GM20431 (cell line): ENCODE data around the gene WDR90.

Source experiments
- in situ Hi-C: fragments of 300-500 bp; cut with MseI, MboI; formaldehyde crosslinking; loops from one replicate; pipeline ENCODE4 v1.15.0; 2020; ENCODE audit warnings: low sequenced_read_pairs; ENCODE audit not compliant: unreplicated experiment

Gene WDR90

DNA sequence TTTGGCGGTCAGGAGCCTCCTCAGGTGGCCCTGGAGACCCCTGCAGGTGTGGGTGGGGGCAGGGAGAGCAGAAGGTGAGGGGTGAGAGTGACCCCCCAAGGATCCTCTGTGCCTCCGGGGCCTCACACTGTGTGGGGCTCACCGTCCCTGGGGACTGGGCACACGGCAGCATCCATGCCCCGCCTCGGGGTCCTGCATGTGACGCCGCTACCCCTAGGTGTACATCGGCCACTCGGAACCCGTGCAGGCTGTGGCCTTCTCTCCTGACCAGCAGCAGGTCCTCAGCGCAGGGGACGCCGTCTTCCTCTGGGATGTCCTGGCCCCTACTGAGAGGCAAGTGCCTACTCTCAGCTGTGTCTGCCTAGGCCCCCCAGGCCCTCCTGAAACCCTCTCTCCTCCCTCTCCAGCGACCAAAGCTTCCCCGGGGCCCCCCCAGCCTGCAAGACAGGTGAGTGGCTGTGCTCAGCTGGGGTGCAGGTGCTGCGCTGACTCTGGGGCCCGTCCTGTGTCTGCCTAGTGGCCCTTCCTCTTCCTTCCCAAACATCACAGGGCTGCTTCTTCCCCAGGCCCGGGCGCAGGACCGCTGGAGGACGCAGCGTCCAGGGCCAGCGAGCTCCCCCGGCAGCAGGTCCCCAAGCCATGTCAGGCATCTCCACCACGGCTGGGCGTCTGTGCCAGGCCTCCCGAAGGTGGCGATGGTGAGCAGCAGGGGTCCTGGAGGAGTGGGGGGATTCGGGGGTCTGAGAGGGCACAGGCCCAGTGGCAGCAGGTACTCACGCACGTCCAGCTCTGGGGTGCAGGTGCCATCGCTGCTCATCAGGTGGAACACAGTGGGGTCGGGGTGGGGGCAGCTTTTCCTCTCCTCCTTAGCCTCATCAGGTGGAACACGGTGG, 9.8 kb downstream of the WDR90 start:
- in situ Hi-C loops: no loop called here

DNA sequence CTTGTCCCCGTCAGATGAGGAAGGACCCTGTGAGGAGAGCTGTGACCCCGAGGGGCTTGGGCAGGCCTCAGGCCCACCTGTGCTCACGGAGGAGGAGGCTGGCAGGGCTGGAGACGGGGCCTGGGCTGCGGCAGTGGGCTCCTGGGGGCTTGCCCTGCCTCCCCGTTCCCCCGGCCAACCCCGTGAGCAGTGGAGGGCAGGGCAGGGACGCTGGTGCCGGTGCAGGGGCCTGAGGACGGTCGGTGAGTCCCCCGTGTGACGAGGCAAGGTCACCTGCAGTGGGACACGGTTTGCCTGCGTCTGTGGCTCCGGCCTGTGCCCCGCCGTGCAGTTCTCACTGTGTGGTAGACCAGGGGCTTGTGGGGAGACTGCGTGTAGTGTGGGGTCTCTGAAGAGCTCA, 10.5 kb downstream of the WDR90 start:
- in situ Hi-C loops: no loop called here

DNA sequence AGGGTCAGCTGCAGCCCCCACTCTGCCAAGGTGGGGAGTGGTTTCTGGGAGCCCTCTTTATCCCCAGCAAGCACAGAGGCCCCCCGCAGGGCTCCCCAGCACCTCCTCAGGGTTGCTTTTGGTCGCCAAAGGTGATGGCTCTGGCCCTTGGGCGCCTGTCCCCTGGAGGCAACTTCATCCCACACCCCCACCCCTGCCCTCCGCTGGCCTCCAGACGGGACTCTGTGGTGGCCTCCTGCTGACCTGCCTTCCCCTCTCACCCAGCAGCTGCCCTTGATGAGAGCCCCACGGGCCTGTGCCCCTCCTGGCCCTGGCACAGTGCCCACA, 10.9 kb downstream of the WDR90 start:
- in situ Hi-C loops: no loop called here

DNA sequence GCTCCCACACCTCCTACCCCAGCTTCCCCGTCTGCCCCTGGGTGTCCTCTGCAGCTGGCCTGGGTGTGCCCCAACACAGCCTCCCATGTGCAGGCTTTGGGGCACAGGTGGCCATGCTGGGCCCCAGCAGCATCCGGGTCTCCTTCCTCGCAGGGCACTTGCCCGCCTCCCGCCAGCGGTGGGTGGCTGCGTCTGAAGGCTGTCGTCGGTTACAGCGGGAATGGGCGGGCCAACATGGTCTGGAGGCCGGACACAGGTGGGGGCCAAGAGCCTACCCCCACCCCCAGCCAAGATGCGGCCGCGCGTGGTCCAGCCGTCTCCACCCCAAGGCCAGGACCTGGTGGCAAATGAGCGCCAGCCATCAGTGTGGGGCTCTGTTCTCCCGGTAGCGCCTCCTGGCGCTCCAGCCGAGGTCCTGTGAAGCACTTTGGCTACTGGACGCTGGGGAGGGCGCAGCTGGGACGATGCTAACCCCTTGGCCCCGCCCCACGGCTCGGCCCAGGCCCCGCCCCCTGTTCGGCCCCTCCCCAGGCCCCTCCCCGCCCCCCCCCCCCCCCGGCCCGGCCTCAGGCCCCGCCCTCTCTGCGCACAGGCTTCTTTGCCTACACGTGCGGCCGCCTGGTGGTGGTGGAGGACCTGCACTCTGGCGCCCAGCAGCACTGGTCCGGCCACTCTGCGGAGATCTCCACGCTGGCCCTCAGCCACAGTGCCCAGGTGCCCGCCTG, 11.5 kb downstream of the WDR90 start:
- in situ Hi-C loops: no loop called here

DNA sequence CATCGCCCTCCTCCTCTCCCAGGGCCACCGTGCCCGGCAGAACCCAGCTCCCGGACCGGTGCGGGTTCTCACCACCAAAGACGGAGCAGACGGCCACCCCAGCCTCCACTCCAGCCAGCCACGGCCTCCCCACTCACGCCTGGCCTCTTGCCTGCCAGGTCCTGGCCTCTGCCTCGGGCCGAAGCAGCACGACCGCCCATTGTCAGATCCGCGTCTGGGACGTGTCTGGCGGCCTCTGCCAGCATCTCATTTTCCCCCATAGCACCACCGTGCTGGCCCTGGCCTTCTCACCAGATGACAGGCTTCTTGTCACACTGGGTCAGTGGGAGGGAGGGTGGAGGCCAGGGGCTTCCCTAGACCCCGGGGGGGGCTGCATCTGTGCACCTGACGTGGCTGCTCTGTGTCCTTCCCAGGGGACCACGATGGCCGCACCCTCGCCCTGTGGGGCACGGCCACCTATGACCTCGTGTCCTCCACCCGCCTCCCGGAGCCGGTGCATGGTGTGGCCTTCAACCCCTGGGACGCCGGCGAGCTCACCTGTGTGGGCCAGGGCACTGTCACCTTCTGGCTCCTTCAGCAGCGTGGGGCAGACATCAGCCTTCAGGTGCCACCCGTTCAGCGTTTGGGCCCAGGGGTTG, 12.1 kb downstream of the WDR90 start:
- in situ Hi-C loops: no loop called here

DNA sequence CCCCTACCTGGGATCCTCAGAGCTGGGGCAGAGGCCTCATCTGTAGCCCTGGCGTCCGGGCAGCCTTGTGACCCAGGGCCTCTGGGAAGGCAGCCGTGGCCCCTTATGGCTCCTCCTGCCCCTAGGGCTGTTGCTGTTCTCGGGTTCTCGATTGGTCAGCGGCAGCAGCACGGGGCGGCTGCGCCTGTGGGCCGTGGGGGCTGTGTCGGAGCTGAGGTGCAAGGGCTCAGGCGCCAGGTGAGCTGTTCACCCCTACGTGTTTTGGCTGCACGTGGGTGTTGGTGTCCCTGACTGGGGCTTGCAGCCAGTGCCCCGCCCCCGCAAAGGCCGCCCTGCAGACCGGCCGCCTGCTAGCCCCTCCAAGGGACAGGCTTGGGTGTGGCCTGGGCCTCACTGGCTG, 12.9 kb downstream of the WDR90 start:
- in situ Hi-C loops: no loop called here

DNA sequence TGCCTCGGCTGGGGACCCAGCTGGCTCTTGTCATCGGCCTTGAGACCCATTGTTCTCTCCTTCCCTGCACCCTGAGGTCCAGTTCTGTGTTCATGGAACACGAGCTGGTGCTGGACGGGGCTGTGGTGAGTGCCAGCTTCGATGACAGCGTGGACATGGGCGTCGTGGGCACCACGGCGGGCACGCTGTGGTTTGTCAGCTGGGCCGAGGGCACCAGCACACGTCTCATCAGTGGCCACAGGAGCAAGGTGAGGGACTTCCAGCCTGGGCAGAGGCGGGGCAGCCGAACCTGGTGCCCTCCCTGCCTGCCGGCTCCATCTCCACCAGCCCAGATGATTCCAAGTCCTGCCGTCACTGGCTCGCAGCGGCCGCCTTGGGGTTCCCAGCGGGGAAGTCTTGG, 13.4 kb downstream of the WDR90 start:
- in situ Hi-C loops: no loop called here

DNA sequence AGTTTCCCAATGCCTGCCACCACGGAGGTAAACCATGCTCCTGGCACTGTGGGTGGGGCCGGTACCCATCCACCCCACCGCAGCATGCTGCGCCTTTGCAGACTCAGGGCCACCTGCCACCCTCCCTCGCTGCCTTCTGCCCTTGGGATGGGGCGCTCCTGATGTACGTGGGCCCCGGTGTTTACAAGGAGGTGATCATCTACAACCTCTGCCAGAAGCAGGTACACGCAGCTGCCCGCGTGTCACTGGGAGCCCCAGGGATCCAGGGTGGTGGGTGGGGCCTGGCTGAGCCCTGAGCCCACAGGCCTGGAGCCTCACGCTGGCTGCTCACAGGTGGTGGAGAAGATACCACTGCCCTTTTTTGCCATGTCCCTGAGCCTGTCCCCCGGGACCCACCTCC, 17.4 kb downstream of the WDR90 start:
- in situ Hi-C loops: no loop called here

DNA sequence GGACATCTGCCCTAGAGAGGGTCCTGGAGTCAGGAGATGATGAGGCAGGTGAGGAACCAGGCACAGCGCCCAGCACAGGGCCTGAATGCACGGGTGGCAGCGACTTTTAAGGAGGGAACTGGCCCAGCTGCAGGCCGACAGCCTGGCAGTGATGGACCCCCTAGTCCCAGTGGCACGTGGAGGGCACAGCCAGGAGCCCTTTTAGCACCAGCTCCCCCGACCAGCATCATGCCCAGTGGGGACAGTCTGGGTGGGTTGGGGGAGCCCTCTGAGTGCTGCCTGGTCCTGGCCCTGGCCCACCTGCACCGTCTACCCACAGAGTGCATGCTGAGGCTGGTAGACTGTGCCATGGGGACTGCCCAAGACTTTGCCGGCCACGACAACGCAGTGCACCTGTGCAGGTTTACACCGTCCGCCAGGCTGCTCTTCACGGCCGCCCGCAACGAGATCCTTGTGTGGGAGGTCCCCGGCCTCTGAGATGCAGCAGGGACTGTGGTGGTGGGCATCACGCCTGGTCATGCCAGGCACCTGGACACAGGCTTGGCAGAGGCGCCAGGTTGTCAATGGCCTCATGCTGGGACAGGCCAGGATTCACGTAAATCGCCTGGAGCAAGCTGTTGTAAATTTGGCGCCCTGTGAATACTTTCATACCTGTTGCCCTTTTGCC, 18.1 kb downstream of the WDR90 start:
- in situ Hi-C loops: no loop called here

DNA sequence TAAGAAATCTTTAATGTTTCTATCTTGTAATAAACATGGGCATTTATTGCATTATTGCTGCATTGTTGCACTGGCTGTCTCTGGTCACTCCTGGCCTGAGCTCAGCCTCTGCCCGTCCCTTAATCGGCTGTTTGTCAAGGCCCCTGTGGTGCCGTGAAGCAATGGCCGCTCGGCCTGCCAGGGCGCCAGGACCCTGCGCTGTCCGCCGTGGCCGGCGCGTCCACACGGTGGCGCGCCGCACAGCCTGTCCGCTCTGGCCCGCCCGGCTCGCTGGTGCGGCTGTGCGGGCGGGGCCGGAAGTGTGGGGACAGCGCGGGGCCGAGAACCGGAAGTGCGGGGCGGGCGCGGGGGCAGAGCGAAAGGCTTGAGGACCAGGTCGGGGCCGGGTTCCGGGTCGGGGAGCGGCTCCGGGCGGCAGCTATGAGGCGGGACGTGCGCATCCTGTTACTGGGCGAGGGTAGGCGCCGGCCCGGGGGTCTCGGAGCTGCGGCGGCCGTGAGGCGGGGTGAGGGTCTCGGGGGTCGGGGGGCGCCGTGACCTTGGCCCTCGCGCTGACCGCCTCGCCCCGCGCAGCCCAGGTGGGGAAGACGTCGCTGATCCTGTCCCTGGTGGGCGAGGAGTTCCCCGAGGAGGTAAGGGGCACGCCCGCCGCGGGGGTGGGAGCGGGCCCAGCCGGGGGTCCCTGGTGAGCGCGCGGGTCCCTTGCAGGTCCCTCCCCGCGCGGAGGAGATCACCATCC, 18.8 kb downstream of the WDR90 start, which contains the start of gene RHOT2:
Gene RHOT2, plus strand, starts transcription at position 353 of the 739 bp plus-strand sequence. Its CDS starts 68 bp downstream, at position 421.
- in situ Hi-C loops: no loop called here

DNA sequence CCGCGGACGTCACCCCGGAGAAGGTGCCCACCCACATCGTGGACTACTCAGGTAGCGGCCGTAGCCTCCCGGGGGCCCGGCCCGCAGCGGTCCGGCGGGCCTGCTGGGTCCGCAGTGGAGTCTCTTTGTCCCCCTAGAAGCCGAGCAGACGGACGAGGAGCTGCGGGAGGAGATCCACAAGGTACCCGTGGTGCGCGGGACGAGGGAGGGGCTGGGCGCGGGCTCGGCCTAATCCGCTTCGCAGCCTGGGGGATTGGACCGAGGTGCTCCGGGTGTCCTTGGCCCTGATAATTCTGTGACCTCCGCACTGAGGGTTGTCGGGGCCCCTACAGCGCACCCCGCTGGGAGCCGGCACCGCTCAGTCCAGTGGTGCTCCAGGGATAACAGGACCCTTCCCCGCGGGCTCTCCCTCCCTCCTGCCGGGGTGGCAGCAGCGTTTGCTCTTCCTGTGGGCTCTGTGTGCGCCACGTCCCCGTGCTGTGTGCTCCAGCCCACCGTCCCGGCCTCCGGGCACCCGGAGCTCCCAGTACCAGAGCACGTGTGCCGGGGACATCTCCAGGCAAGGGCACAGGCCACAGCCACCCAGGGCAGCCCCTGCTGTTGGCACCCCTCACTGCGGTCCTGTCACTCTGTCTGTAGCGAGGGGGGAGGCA, 19.5 kb downstream of the WDR90 start:
- in situ Hi-C loops: no loop called here

DNA sequence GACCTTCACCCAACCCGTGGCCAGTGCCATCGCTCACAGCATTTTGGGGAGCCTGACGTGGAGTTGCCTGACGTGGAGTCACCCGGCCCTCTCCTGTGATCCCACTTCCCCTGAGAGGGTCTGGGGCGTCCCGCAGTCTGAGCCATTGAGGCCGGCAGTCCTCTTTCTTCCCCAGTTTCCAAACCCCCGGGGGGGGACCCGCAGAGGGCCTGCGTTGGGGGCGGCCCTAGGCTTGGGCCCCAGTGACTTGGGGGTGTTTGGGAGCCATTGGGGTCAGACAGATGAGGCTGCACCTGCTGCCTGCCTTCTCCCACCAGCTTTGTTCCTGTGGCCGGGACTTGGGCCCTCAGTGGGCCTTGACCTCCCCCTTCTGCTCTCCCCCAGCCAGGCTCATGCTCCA, 20.5 kb downstream of the WDR90 start:
- in situ Hi-C loops: no loop called here

DNA sequence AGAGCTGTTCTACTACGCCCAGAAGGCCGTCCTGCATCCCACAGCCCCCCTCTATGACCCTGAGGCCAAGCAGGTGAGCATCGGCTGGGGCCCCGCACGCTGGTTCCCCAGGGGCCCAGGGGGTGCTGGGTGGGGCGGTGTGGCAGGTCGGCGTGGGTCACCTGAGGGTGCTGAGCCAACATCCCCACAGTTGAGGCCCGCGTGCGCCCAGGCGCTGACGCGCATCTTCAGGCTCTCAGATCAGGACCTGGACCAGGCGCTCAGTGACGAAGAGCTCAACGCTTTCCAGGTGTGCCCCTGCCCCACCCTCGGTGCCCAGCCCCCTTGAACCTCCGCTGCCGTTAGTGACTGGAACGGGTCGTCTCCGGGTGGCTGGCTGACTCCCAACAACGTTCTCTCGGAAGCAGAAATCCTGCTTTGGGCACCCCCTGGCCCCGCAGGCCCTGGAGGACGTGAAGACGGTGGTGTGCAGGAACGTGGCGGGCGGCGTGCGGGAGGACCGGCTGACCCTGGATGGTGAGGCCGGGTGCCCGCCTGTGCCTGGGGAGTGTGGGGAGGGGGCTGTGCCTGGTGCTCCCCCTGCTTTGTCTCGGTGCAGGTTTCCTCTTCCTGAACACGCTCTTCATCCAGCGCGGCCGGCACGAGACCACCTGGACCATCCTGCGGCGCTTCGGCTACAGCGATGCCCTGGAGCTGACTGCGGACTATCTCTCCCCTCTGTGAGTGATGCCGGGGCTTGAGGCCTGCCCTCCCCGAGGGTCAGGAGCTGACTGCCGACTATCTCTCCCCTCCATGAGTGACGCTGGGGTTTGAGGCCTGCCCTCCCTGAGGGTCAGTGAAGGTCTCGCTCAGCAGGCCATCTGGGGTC, 21.6 kb downstream of the WDR90 start:
- in situ Hi-C loops: no loop called here

DNA sequence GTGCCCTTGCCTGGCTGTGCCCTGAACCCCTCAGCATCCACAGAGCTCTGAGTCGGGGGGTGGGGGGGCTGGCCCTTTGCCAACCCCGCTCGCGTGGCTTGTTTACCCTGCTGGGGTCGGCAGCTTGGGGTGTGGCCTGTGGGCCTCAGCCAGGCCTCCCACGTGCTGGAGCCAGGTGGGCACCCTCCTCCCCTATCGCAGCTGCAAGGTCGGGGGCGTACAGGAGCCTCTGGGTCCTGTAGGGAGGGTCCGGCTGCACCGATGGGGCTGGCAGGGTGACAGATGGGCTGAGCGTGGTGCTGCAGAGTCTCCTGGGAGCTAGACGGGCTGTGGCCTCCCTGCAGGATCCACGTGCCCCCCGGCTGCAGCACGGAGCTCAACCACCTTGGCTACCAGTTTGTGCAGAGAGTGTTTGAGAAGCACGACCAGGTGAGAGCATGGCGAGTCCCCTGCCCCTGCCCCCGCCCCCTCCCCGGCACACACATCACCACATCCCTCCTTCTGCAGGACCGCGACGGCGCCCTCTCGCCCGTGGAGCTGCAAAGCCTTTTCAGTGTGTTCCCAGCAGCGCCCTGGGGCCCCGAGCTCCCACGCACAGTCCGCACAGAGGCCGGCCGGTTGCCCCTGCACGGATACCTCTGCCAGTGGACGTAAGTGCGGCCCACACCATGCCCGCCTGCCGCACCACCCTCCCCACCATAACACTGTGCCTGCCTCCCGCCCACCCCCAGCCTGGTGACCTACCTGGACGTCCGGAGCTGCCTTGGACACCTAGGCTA, 22.4 kb downstream of the WDR90 start:
- in situ Hi-C loops: no loop called here

DNA sequence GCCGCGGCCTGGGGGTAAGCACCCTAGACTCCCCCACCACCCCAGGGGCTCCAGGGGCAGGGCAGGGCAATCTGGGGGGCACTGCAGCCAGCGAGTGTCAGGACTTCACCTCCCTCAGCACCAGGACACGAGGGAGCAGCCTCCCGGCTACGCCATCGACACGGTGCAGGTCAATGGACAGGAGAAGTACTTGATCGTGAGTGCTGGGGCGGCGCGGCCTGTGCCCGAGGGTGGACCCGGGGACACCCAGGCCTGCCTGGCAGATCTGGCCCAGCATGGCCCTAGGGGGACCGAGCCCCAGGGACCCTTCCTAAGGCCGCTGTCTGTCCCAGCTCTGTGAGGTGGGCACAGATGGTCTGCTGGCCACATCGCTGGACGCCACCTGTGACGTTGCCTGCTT, 23.2 kb downstream of the WDR90 start:
- in situ Hi-C loops: no loop called here

DNA sequence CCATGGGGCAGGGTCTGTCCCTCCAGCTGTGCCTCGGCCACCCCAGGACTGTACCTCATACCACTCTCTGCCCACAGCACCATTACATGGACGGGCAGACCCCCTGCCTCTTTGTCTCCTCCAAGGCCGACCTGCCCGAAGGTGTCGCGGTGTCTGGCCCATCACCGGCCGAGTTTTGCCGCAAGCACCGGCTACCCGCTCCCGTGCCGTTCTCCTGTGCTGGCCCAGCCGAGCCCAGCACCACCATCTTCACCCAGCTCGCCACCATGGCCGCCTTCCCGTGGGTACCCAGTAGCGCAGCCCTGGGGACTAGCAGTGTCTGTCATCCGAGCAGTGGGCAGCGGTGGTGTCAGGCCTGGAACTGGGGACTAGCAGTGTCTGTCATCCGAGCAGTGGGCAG, 23.7 kb downstream of the WDR90 start:
- in situ Hi-C loops: no loop called here

DNA sequence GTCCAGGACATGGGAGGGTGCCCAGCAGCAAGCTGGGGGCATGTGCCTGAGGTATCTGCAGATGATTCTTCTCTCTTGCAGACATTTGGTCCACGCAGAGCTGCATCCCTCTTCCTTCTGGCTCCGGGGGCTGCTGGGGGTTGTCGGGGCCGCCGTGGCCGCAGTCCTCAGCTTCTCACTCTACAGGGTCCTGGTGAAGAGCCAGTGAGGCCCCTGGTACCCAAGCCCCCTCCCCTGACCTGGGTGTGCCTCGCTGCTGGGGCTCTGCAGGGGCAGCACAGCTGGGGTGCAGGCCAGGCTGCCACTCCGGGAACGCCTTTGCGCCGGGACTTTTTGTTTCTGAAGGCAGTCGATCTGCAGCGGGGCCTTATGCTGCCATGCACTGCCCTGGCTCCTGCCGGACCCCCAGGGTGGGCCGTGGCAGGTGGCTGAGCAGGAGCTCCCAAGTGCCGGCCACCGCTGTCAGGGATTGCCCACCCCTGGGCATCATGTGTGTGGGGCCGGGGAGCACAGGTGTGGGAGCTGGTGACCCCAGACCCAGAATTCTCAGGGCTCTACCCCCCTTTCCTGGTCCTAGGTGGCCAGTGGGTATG, 24.3 kb downstream of the WDR90 start:
- in situ Hi-C loops: no loop called here
